Middle frontal gyrus (tissue), 1 donor: Measurements from ENCODE around the gene ABCG8.

Experiments
- DNase-seq: peaks from one replicate; pipeline ENCODE4 v3.0.0-alpha.2; 2015; ENCODE audit warnings: low spot score; ENCODE audit errors: extremely low spot score

ABCG8 gene

GRCh38 chr2:43838560-43839267 lies at the start of gene ABCG8, which contains the start of gene ABCG5:
Gene ABCG8, plus strand, starts transcription at chr2:43838971. Its CDS starts 83 bp downstream, at chr2:43839054.
Gene ABCG5, minus strand, starts transcription at chr2:43838839. Its CDS starts 160 bp downstream, at chr2:43838679.
- DNase-seq: no peak

- DNase-seq: no peak
Measured at GRCh38 chr2:43790147-43790546, 48.6 kb upstream of the ABCG8 start.

- DNase-seq: no peak
Measured at GRCh38 chr2:43791035-43791765, 47.6 kb upstream of the ABCG8 start.

- no peak for DNase-seq
Measured at GRCh38 chr2:43792653-43793052, 46.1 kb upstream of the ABCG8 start.

- DNase-seq: no peak
Measured at GRCh38 chr2:43794956-43795355, 43.8 kb upstream of the ABCG8 start.

- DNase-seq: no peak
Measured at GRCh38 chr2:43796206-43796605, 42.6 kb upstream of the ABCG8 start.

- DNase-seq: no peak
Measured at GRCh38 chr2:43798300-43798699, 40.5 kb upstream of the ABCG8 start.

GRCh38 chr2:43800894-43801293 lies 37.9 kb upstream of the ABCG8 start:
- DNase-seq: no peak

- no peak for DNase-seq
Measured at GRCh38 chr2:43802135-43802534, 36.6 kb upstream of the ABCG8 start.

- no peak for DNase-seq
Measured at GRCh38 chr2:43803113-43803512, 35.7 kb upstream of the ABCG8 start.

- no peak for DNase-seq
Measured at GRCh38 chr2:43806719-43807031, 32.1 kb upstream of the ABCG8 start.

- no peak for DNase-seq
Measured at GRCh38 chr2:43810452-43810851, 28.3 kb upstream of the ABCG8 start.

GRCh38 chr2:43810888-43811287 lies 27.9 kb upstream of the ABCG8 start:
- no peak for DNase-seq

GRCh38 chr2:43812006-43812405 lies 26.8 kb upstream of the ABCG8 start:
- no peak for DNase-seq

GRCh38 chr2:43812947-43813346 lies 25.8 kb upstream of the ABCG8 start:
- DNase-seq: no peak

- DNase-seq: no peak
Measured at GRCh38 chr2:43814711-43815110, 24.1 kb upstream of the ABCG8 start.

- DNase-seq: no peak
Measured at GRCh38 chr2:43818761-43819160, 20.0 kb upstream of the ABCG8 start.

- DNase-seq: no peak
Measured at GRCh38 chr2:43819491-43820163, 19.1 kb upstream of the ABCG8 start.

- no peak for DNase-seq
Measured at GRCh38 chr2:43822839-43823238, 15.9 kb upstream of the ABCG8 start.

GRCh38 chr2:43823751-43824150 lies 15.0 kb upstream of the ABCG8 start:
- no peak for DNase-seq

GRCh38 chr2:43824512-43824911 lies 14.3 kb upstream of the ABCG8 start:
- no peak for DNase-seq

- DNase-seq: no peak
Measured at GRCh38 chr2:43824951-43825493, 13.7 kb upstream of the ABCG8 start.
